Aorta (tissue), 5 donors: Measurements from ENCODE around the gene HGFAC. TPM values are rescaled to one million over a fixed set of nuclear protein-coding genes. Genes with fewer than 3 reads are reported as not detected.

ENCODE experiments used
- ATAC-seq: fragments of 200-7000 bp; cut with Tn5 transposase; one replicate; pipeline ENCODE4 v1.9.1; 2022; ENCODE audit warnings: moderate library complexity; ENCODE audit not compliant: low FRiP score
- DNase-seq, 2 donors: peaks; one replicate each; pipeline ENCODE4 v3.0.0-alpha.2; 2020
- H3K27ac ChIP-seq, 2 donors: one replicate each; pipeline ENCODE4 v1.5.1; 2013; ENCODE audit warnings: low read length in 2 of 2, mild to moderate bottlenecking in 2 of 2, moderate library complexity in 2 of 2, control low read depth in 1 of 2, inconsistent platforms in 1 of 2, low read depth in 1 of 2
- H3K27me3 ChIP-seq, 2 donors: one replicate each; pipeline ENCODE4 v1.6.1; 2013; ENCODE audit warnings: control low read depth in 1 of 2, low read length in 1 of 2, mild to moderate bottlenecking in 1 of 2, moderate library complexity in 1 of 2; ENCODE audit not compliant: insufficient read depth in 2 of 2, control insufficient read depth in 1 of 2
- H3K36me3 ChIP-seq, 2 donors: one replicate each; pipeline ENCODE4 v1.6.1; 2013; ENCODE audit warnings: control low read depth in 1 of 2, low read length in 1 of 2, mild to moderate bottlenecking in 1 of 2; ENCODE audit not compliant: insufficient read depth in 2 of 2, control insufficient read depth in 1 of 2
- H3K4me1 ChIP-seq, 2 donors: one replicate each; pipeline ENCODE4 v1.6.1; 2013; ENCODE audit warnings: low read length in 2 of 2, control low read depth in 1 of 2, mild to moderate bottlenecking in 1 of 2, moderate library complexity in 1 of 2; ENCODE audit not compliant: insufficient read depth in 2 of 2, control insufficient read depth in 1 of 2
- H3K4me3 ChIP-seq, 2 donors: one replicate each; pipeline ENCODE4 v1.5.1; 2013; ENCODE audit warnings: low read length in 2 of 2, control low read depth in 1 of 2, mild to moderate bottlenecking in 1 of 2
- H3K9me3 ChIP-seq: one replicate; pipeline ENCODE4 v1.6.1; 2013; ENCODE audit warnings: mild to moderate bottlenecking, low read length; ENCODE audit not compliant: control insufficient read depth
- whole genome bisulfite sequencing, 2 donors: extraction: QIAGEN DNeasy Blood & Tissue Kit; methylation state at CpG; one replicate each; pipeline ENCODE4 v1.1.7; 2013; 5-methylcytosine and 5-hydroxymethylcytosine counted together
- intact Hi-C, 2 donors: fragments of 100-400 bp; cut with DNase I; formaldehyde crosslinking; loops; one replicate each; pipeline versions ENCODE4 v1.14.2 to v1.15.0; 2022
- polyA plus RNA-seq, 2 donors: library from polyadenylated mRNA; stranded (reverse); fragments of 200-250 nt; gene quantifications; one replicate each; pipeline ENCODE4 v1.2.3, GENCODE V29; 2013
- total RNA-seq, 2 donors: library from RNA; stranded (reverse); fragmentation: NEBNext Ultra II Directional; extraction: Animal tissue kit (Norgen Biotek cat#: 25700); gene quantifications; one replicate each; pipeline ENCODE4 v1.2.1, GENCODE V29; 2021
- donor health status: healthy with polysubstance abuse.
- donor health status: Bipolar disorder and iron deficiency.
- donor health status: DM: no; HTN: no; CAD: no.
- donor health status: DM: no; HTN: no; CAD: no.
- donor health status: DM: yes; HTN: yes; CAD: no.

The HGFAC gene
- total and polyA plus RNA-seq, 4 donors = 0.18 to 2.1 (median 0.99) TPM

DNA sequence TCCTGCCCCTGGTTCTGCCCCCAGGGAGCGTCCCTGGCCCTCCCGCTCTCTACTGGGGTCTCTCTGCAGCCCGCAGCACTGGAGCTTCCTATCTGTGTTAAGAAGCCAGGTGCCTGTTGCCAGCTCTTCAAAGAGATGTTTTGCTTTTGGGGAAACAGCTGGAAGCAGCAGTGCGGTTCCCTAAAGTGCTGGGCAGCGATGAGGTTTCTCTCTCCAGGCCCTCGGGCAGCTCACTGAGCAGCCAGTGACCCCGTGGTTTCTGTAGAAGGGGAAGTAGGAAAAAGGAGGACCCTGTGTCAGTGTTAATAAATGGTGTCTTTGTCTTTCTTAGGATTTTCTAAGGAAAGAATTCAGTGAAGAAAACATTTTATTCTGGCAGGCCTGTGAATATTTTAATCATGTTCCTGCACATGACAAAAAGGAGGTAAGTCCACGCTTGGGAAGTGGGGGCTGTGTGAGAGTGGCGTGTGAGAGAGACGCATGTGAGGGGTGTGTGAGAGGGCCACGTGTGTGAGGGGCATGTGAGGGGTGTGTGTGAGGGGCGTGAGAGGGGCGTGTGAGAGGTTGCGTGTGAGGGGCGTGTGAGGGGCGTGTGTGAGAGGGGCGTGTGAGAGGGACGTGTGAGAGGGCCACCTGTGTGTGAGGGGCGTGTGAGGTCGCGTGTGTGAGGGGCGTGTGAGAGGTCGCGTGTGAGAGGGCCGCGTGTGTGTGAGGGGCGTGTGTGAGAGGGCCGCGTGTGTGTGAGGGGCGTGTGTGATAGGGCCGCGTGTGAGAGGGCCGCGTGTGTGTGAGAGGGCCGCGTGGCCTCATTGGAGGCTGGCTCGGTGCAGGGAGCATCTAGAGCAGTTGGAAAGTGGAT is 27.1 kb upstream of the HGFAC start:
- no peaks in the 10 kb centered on the region for H3K9me3 ChIP-seq
- no peaks in the 10 kb centered on the region for H3K27me3 ChIP-seq
- H3K4me1 ChIP-seq = no peaks in the 10 kb centered on the region
- intact Hi-C loops = no loop called here
- ATAC-seq (no peak), DNase-seq (peak; percentile 74 to 75)
- WGBS, 2 donors = 93 to 94% methylated on average over 37 of the region's 37 CpGs
- H3K36me3 ChIP-seq = no peaks in the 10 kb centered on the region
- no peak overlapping the region for H3K4me3 ChIP-seq
- no peak overlapping the region for H3K27ac ChIP-seq

DNA sequence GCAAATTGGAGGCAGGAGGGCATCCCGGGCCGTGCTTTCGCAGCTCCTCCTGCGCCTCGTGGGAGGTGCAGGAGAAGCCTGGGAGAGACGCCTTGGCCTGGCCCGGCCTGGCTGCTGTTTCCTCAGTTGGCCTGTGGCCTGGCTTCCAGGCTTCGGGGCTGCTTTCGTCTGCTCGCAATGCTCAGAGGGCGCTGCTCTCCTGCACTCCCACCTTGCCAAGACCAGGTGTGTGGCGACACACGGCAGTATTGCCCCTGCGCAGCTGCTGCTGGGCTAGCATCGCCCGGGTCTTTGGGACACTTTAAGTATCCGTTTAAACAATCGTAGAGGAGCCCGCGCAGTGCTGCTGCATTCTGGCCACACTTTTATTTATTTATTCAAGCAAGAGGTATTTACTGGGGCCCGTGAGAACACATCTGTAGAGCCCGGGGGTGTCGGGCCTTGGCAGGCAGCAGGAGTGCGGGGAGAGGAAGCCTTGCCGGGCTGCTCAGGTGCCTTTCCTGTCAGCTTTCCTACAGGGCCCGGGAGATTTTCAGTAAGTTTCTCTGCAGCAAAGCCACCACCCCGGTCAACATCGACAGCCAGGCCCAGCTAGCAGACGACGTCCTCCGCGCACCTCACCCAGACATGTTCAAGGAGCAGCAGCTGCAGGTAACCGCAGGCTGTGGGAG is 26.2 kb upstream of the HGFAC start:
- Histone ChIP-seq H3K36me3 (no peaks in the 10 kb centered on the region), H3K4me1 (no peaks in the 10 kb centered on the region), H3K9me3 (no peaks in the 10 kb centered on the region), H3K27ac (no peak overlapping the region), H3K27me3 (no peaks in the 10 kb centered on the region), H3K4me3 (no peak overlapping the region)
- ATAC-seq (no peak), DNase-seq (peak; percentile 34 to 59)
- intact Hi-C loops = no loop called here
- WGBS, 2 donors = 91% methylated on average over 33 of the region's 33 CpGs

DNA sequence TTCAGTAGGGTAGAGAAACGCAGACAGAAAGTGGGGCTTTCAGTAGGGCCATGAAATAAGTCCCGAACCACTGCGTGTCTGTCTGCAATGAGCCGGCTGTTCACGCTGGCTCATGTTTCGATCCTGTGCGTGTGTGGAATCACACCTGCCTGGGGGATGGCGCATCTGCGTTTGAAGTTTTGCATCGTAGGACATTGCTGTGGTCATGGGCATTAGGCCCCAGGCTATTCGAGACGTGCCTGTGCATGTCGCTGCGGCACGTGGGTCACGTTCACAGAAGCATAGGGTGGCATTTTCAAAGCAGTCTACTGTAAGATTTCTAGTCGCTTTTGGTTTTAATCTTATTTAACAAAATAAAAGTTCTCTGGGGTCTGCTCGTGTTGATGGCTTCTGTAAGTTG is 25.5 kb upstream of the HGFAC start:
- Histone ChIP-seq H3K4me1 (no peaks in the 10 kb centered on the region), H3K4me3 (no peak overlapping the region), H3K27me3 (no peaks in the 10 kb centered on the region), H3K36me3 (no peaks in the 10 kb centered on the region), H3K27ac (no peak overlapping the region), H3K9me3 (no peaks in the 10 kb centered on the region)
- intact Hi-C loops = no loop called here
- DNase-seq (peak in 1 of 2 donors; percentile 4), ATAC-seq (no peak)
- WGBS, 2 donors = 90 to 91% methylated on average over 18 of the region's 18 CpGs

DNA sequence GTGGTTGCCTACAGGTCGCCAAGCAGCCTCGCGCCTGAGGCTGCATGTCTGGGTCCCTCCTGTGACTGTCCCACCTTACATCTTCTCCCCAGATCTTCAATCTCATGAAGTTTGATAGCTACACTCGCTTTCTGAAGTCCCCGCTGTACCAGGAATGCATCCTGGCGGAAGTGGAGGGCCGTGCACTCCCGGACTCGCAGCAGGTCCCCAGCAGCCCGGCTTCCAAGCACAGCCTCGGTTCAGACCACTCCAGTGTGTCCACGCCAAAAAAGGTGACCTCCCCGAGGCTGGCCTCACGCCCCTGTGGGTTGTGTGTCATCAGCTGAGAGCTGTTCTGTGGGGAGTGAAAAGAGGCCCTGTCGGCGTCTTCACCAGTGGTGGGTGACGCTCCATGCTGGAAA is 24.9 kb upstream of the HGFAC start:
- 95 to 97% methylated on average over 17 of the region's 17 CpGs for WGBS, 2 donors
- DNase-seq = peak; percentile 45 to 68

DNA sequence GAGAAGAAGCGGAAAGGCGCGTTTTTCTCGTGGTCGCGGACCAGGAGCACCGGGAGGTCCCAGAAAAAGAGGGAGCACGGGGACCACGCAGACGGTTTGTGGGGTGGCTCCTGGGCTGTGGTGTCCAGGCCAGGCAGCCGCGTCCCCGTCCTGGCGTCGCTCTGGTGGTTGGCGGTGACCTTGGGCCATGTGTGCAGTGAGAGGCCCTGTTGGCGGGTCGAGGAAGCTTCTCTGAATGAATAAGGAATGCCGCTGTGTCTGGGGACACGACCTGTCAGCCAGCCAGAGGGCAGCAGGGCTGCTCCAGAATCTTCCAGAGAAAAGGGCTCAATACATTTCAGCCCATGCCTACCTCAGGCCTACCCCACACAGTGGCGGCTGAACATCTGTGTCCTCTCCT is 24.3 kb upstream of the HGFAC start:
- H3K4me3 ChIP-seq = no peak overlapping the region
- H3K4me1 ChIP-seq = no peaks in the 10 kb centered on the region
- H3K27me3 ChIP-seq = no peaks in the 10 kb centered on the region
- ATAC-seq = no peak
- no peaks in the 10 kb centered on the region for H3K36me3 ChIP-seq
- no peaks in the 10 kb centered on the region for H3K9me3 ChIP-seq
- no peak overlapping the region for H3K27ac ChIP-seq
- peak; percentile 17 to 62 for DNase-seq
- intact Hi-C loops = no loop called here
- 93 to 95% methylated on average over 21 of the region's 21 CpGs for WGBS, 2 donors

More for the DNA sequence above, 24.9 kb upstream of the HGFAC start:
- no peaks in the 10 kb centered on the region for H3K4me1 ChIP-seq
- no peak for ATAC-seq
- no peak overlapping the region for H3K4me3 ChIP-seq
- intact Hi-C loops = no loop called here
- H3K27ac ChIP-seq = no peak overlapping the region
- no peaks in the 10 kb centered on the region for H3K36me3 ChIP-seq
- no peaks in the 10 kb centered on the region for H3K27me3 ChIP-seq
- no peaks in the 10 kb centered on the region for H3K9me3 ChIP-seq

DNA sequence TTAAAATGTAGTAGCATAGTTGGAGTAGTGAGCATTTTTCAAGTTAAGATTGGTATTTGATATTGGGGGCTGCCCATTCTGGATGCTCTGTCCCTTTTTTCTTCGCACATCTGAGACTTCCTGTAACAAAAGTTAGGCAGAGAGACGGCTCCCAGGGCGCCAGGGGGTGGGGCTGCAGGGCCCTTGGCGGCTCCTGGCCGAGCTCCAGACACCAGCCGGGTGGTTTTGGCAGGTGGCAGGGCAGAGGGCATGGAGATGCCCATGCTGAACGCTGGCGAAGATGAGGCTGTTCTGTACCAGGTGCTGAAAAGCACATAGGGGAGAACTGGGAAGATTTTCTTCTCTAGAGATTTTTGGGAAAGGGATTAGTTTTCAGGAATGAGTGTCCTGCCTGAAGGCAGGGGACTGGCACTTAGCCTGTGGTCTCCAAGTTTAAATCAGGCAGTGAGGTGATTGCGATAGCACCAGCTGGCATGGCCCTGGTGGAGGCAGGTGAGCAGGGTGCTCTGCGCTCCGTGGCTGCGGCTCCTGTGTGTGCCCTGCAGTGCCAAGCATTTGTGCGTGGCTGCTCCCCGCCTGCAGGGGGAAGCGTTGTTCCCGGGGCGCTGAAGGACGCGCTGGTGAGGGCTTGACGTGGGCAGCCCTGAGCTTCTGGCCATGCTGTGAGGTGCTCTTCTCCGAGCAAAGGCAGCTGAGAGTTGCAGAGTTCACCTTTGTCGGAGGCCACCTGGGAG is 23.6 kb upstream of the HGFAC start:
- intact Hi-C loops = no loop called here
- H3K9me3 ChIP-seq = no peaks in the 10 kb centered on the region
- no peaks in the 10 kb centered on the region for H3K4me1 ChIP-seq
- no peak overlapping the region for H3K4me3 ChIP-seq
- no peaks in the 10 kb centered on the region for H3K27me3 ChIP-seq
- DNase-seq (peak; percentile 35 to 47), ATAC-seq (no peak)
- no peak overlapping the region for H3K27ac ChIP-seq
- 88 to 90% methylated on average over 22 of the region's 22 CpGs for WGBS, 2 donors
- no peaks in the 10 kb centered on the region for H3K36me3 ChIP-seq

DNA sequence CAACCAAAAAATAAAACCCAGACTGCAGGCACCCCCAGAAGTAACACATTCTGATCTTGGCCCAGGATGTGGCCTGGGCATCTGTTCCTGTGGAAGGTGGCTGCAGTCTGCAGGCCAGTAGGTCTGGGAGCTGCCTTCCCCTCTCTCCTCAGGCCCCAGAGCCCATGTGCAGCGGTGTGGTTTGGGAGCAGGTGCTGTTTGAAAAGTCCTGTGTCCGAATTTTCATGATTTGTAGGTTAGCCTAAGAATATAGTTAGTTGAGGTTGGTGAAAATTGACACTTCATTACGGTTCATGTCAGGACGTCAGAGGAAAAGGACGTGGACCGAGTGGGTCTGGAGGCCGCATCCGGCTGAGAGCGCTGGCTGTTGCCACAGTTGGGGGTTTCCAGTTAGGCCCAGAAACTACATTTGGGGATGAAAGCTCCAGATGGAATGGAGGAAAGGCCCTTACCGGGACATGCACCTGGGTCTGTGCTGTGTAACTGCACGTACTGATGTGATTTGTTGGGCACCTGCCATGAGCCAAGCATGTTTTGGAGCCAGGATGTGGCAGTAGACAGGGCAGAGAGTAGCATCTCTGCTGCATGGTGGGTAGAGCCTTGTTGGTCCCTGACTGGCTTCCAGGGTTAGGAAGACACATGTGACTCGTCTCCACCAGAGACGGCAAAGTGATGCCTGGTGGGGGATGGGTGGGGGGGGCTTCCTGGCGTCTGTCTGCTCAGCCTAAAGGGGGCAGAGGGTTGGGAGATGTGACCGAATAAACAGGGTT is 21.7 kb upstream of the HGFAC start:
- ATAC-seq (no peak), DNase-seq (peak; percentile 24 to 57)
- intact Hi-C loops = no loop called here

DNA sequence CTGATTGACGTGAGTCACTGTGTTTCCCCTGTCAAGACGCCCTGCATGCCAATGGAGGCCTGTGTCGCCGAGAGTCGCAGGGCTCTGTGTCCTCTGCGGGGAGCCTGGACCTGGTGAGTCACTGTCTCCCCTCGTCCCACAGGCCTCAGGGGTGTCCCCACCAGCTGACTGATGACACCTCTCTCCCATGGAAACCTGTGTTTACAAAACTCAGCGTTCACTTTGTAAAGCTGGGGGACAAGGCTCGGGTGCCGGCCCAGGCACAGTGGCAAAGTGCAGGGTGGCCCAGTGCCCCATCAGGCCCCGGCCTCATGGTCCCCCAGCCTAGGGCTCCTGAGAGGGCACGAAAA is 21.2 kb upstream of the HGFAC start:
- no peak for ATAC-seq
- 86 to 91% methylated on average over 12 of the region's 12 CpGs for WGBS, 2 donors
- Histone ChIP-seq H3K9me3 (no peaks in the 10 kb centered on the region), H3K27me3 (no peaks in the 10 kb centered on the region), H3K4me1 (no peaks in the 10 kb centered on the region), H3K4me3 (no peak overlapping the region), H3K27ac (no peak overlapping the region), H3K36me3 (peaks cover 0 to 1% of the 10 kb centered on the region in 2 donors)
- intact Hi-C loops = no loop called here
- DNase-seq = peak; percentile 15 to 57

More for the DNA sequence above, 21.7 kb upstream of the HGFAC start:
- Histone ChIP-seq H3K36me3 (peaks cover 0 to 1% of the 10 kb centered on the region in 2 donors), H3K4me1 (no peaks in the 10 kb centered on the region), H3K27ac (no peak overlapping the region), H3K4me3 (no peak overlapping the region), H3K27me3 (no peaks in the 10 kb centered on the region), H3K9me3 (no peaks in the 10 kb centered on the region)
- 86 to 89% methylated on average over 15 of the region's 15 CpGs for WGBS, 2 donors
